Esophagus muscularis mucosa (tissue), 4 donors: ENCODE data around the gene TPO.

Source experiments
- EP300 ChIP-seq: sonication (generic); formaldehyde crosslinking; IDR thresholded peaks from one replicate; pipeline ENCODE4 v1.6.1; 2017; ENCODE audit warnings: antibody characterized with exemption
- POLR2A ChIP-seq: fragments of 450-650 bp; IDR thresholded peaks from one replicate; pipeline ENCODE4 v1.6.1; 2017; ENCODE audit warnings: antibody characterized with exemption, moderate library complexity, mild to moderate bottlenecking, low read depth
- POLR2AphosphoS5 ChIP-seq, 2 donors: sonication (generic); formaldehyde crosslinking; IDR thresholded peaks; one replicate each; pipeline ENCODE4 v1.6.1; 2017; ENCODE audit warnings: antibody characterized with exemption in 2 of 2
- TF ChIP-seq, protein P1 (sequence below), 3 experiments: fragments of 200-600 bp in 2 of 3; fragments of 450-650 bp in 1 of 3; sonication (generic) in 2 of 3; IDR thresholded peaks; one replicate each; pipeline ENCODE4 v1.5.1; 2017 to 2019; ENCODE audit warnings: antibody characterized with exemption in 3 of 3, mild to moderate bottlenecking in 2 of 3, moderate library complexity in 1 of 3

DNA sequence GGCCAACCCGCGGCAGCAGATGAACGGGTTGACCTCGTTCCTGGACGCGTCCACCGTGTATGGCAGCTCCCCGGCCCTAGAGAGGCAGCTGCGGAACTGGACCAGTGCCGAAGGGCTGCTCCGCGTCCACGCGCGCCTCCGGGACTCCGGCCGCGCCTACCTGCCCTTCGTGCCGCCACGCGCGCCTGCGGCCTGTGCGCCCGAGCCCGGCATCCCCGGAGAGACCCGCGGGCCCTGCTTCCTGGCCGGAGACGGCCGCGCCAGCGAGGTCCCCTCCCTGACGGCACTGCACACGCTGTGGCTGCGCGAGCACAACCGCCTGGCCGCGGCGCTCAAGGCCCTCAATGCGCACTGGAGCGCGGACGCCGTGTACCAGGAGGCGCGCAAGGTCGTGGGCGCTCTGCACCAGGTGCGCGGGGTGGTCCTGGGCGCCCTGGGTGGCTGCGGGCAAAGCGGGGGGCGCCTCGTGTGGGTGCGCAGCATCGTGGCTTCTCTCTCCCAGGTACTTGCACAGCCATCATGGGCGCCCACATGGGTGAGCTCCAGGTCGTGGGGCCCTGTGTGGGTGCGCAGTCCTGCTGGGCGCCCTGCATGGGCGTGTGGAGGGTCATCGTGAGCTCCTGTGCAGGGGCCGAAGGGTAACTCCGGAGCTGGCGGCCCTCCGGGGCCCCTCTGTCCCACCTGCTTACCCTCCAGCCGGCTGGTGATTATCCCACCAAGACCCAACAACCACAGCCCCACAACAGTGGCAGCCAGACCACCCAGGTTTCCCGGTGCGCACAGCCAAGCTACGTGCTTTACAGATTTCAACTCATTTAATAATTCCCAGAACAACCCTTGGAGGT is 64.2 kb downstream of the TPO start:
- TF ChIP-seq, protein P1, sequence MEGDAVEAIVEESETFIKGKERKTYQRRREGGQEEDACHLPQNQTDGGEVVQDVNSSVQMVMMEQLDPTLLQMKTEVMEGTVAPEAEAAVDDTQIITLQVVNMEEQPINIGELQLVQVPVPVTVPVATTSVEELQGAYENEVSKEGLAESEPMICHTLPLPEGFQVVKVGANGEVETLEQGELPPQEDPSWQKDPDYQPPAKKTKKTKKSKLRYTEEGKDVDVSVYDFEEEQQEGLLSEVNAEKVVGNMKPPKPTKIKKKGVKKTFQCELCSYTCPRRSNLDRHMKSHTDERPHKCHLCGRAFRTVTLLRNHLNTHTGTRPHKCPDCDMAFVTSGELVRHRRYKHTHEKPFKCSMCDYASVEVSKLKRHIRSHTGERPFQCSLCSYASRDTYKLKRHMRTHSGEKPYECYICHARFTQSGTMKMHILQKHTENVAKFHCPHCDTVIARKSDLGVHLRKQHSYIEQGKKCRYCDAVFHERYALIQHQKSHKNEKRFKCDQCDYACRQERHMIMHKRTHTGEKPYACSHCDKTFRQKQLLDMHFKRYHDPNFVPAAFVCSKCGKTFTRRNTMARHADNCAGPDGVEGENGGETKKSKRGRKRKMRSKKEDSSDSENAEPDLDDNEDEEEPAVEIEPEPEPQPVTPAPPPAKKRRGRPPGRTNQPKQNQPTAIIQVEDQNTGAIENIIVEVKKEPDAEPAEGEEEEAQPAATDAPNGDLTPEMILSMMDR (IDR thresholded peaks at IDR 0.05), result no peak
- no peak for TF ChIP-seq POLR2A
- no peak for TF ChIP-seq EP300
- no peak for TF ChIP-seq POLR2AphosphoS5 (IDR thresholded peaks at IDR 0.05)
